Stimulated activated CD8-positive, alpha-beta memory T cell treated with anti-CD3 and anti-CD28 coated beads, Interleukin-15, amount 100 ng/mL, for 24 hours (primary cell): ENCODE data around the gene PLA2G6.
"Not testable (repeated sequence)": the region's sequence is repeated elsewhere in the genome, so short reads cannot be mapped to it uniquely, and the experiment has no call there.

Experiments used
- DNase-seq: peaks from one replicate; pipeline ENCODE4 v3.0.0-alpha.2; 2020; ENCODE audit warnings: low read depth

The PLA2G6 gene

GRCh38 chr22:38191731-38192474 lies 10.3 kb upstream of the PLA2G6 start:
- DNase-seq, result no peak

GRCh38 chr22:38191055-38191454 lies 9.4 kb upstream of the PLA2G6 start:
- DNase-seq, result no peak

- DNase-seq, result no peak
These were observed 9.0 kb upstream of the PLA2G6 start for GRCh38 chr22:38190581-38190980.

GRCh38 chr22:38189104-38189503 lies 7.5 kb upstream of the PLA2G6 start:
- no peak for DNase-seq

GRCh38 chr22:38187413-38188212 lies 6.0 kb upstream of the PLA2G6 start:
- no peak for DNase-seq

GRCh38 chr22:38186429-38186828 lies 4.8 kb upstream of the PLA2G6 start:
- no peak for DNase-seq

GRCh38 chr22:38184788-38185187 lies 3.2 kb upstream of the PLA2G6 start:
- no peak for DNase-seq

- DNase-seq, result no peak
These were observed 683 bp downstream of the PLA2G6 start for GRCh38 chr22:38180841-38181452.

GRCh38 chr22:38178605-38178937 lies 3.1 kb downstream of the PLA2G6 start:
- DNase-seq, result not testable (repeated sequence)

- DNase-seq, result no peak
These were observed 3.6 kb downstream of the PLA2G6 start for GRCh38 chr22:38177926-38178604.

- DNase-seq, result not testable (repeated sequence)
These were observed 4.1 kb downstream of the PLA2G6 start for GRCh38 chr22:38177571-38177925.

- no peak for DNase-seq
These were observed 4.6 kb downstream of the PLA2G6 start for GRCh38 chr22:38177044-38177443.

GRCh38 chr22:38176170-38176741 lies 5.4 kb downstream of the PLA2G6 start:
- no peak for DNase-seq

- DNase-seq, result no peak
These were observed 6.2 kb downstream of the PLA2G6 start for GRCh38 chr22:38175206-38176118.

GRCh38 chr22:38174626-38175025 lies 7.0 kb downstream of the PLA2G6 start:
- no peak for DNase-seq

- DNase-seq, result no peak
These were observed 8.1 kb downstream of the PLA2G6 start for GRCh38 chr22:38173641-38173906.

- DNase-seq, result no peak
These were observed 8.6 kb downstream of the PLA2G6 start for GRCh38 chr22:38172832-38173640.

- no peak for DNase-seq
These were observed 9.5 kb downstream of the PLA2G6 start for GRCh38 chr22:38171927-38172831.

- no peak for DNase-seq
These were observed 11.2 kb downstream of the PLA2G6 start for GRCh38 chr22:38170469-38170868.

GRCh38 chr22:38169116-38169515 lies 12.5 kb downstream of the PLA2G6 start:
- DNase-seq, result no peak
